Activated naive CD4-positive, alpha-beta T cell treated with anti-CD3 and anti-CD28 coated beads, Interleukin-2, amount 50 U/mL, for 16 hours (primary cell): ENCODE data around the gene MFSD6L.
A peak's percentile ranks its signal among the peaks of the same experiment; 100 is the strongest.

Source experiments
- DNase-seq: peaks from one replicate; pipeline ENCODE4 v3.0.0-alpha.2; 2020

MFSD6L gene

GRCh38 chr17:8798846-8799569, at the start of gene MFSD6L:
Gene MFSD6L (minus strand): TSS chr17:8799365. CDS start chr17:8799120, 245 bp downstream.
- DNase-seq: no peak

GRCh38 chr17:8847891-8848290, 48.7 kb upstream of the MFSD6L start:
- no peak for DNase-seq

DNA sequence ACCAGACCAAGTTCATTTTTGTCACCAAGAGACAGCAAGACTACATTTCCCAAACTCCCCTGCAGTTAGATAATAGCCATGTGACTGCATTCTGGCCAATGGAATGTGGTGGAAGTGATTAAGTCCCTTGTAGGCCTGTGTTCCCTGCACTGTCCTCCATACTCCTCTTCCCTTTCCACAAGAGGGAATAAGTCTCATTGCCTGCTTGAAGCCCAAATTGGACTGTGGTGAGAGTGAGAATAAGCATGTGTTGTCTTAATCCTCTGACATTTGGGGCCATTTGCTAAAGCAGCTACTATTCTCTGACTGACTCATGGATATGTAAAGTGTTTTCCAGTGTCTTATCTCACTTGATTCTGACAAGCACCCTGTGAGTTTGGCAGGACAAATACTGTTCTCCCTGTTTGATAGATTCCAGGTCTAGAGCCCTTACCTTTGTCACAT, 47.6 kb upstream of the MFSD6L start:
- DNase-seq: no peak

DNA sequence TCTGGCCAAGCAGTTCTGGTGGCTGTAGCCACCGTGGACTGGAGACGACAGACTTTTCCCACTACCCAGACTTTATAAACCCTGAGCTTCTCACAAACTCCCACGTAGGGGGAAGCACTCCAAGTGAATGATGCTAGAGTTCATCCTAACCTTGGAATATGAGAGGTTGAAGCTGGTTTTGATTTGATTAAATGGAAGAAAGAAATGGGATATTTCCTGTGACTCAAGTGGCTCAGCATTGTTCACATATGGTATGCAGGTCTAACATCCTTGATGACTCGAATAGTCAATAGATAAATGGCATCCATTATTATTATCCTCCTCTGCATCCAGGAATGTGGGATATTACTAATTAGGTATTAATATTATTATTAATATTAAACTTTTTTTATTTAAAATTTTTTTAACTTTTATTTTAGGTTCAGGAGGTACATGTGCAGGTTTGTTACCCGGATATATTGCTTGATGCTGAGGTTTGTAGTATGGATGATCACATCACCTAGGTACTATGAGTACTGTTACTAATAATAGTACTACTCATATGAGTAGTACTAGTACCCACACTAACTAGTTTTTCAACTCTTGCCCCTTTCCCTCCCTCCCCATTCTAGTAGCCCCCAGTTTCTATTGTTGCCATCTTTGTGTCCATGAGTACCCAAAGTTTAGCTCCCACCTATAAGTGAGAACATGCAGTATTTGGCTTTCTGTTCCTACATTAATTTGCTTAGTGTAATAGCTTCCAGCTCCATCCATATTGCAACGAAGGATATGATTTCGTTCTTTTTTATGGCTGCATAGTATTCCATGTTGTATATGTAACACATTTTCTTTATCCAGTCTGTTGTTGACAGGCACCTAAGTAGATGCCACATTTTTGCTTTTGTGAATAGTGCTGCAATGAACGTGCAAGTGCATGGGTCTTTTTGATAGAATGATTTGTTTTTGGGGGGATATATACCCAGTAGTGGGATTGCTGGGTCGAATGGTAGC, 45.4 kb upstream of the MFSD6L start:
- DNase-seq: no peak

- no peak for DNase-seq
Measured at GRCh38 chr17:8843344-8843743, 44.2 kb upstream of the MFSD6L start.

- DNase-seq: no peak
Measured at GRCh38 chr17:8841844-8842243, 42.7 kb upstream of the MFSD6L start.

- DNase-seq: no peak
Measured at GRCh38 chr17:8839410-8839935, 40.3 kb upstream of the MFSD6L start.

DNA sequence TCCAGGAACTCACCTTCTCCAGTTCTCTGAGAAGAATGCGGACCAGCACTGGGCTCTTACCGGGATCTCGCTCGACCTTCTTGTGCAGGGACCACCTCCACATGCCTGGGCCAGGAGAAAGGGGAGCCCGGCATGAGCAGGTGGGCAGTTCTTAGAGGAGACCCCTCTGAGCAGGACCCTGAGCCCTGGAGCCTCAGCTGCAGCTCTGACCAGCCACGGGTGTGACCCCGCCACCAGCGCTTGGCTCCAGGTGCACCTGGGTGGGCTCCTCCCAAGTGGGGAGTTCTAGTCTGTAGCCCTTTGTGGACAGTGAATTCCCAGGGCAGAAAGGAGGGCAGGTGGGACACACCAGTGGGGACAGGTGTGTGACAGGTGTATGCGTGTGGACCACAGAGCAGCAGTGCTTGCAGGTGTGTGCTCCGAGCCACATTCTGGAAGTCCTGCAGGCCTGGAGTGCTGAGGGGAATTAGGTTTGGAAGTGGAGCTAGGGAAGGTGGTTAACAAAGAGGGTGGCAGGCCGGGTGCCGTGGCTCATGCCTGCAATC, 39.5 kb upstream of the MFSD6L start:
- DNase-seq: no peak

DNA sequence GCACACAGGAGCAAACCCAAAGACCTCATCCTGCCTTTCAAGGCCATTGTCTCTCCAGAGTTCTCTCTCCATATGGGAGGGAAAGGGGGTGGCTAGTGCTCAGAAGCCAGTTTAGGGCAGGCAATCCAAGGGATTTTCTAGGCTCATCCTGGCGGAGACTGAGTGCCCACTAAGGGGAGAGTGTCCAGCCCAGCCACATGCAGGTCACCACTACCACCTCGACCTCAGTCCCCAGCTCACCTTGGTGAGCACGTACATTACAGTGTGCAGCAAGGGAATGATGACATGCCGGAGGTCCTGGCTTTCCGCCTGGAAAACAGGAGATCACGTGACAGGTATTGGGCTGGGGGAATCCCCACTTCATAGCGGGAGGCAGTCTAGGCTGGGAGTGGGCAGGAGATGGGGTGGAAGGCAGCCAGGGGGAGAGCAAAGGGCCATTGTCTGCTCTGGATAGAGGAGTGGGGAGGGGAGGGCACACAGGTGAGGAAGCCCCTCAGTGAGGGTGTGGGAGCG, 38.5 kb upstream of the MFSD6L start:
- DNase-seq: no peak

GRCh38 chr17:8836821-8837562, 37.8 kb upstream of the MFSD6L start:
- no peak for DNase-seq

- no peak for DNase-seq
Measured at GRCh38 chr17:8835631-8836364, 36.6 kb upstream of the MFSD6L start.

DNA sequence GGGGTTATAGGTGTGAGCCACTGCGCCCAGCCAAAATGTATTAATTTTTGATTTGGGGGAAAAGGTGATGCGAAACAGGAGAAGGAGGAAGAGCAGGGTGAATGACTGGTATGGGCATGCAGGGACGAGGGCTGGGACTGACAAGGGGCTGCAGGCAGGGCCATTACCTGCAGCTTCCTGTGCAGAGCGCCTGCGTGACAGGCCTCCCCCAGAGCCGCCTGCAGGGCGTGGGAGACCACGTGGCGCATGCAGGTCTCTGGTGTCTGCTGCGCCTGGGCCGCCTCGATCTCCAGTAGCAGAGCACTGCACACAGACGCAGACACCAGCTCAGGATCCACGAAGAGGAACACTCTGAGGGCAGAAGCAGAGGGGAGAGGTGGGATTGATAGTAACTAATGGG, 35.9 kb upstream of the MFSD6L start:
- no peak for DNase-seq

- peak; percentile 20 for DNase-seq
Measured at GRCh38 chr17:8832711-8833352, 33.7 kb upstream of the MFSD6L start.

DNA sequence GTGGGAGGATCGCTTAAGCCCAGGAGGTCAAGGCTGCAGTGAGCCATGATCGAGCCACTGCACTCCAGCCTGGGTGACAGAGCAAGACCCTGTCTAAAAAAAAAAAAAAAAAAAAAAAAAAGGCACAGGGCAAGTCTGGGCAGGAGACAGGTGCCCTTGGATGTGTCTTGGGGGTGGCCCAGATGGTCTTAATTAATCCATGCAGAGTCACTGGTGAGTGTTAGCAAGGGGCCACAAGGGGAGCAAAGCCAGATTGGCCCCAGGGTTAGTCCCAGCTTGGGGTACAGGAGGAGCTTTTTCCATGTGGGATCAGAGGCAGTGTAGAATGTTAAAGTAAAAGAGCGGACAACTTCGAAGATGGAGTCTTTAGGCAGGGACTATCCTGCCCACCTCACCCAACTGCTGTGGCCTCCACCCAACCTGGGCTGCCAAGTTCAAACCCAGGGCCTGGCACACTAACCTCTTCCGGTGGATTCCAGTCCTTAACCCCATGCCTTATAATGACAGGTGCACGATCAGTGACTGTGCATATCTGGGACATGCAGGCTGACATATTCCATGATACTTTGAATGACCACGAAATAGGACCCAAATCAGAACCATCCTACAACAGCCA, 32.2 kb upstream of the MFSD6L start:
- DNase-seq: no peak

- DNase-seq: no peak
Measured at GRCh38 chr17:8830141-8830540, 31.0 kb upstream of the MFSD6L start.

DNA sequence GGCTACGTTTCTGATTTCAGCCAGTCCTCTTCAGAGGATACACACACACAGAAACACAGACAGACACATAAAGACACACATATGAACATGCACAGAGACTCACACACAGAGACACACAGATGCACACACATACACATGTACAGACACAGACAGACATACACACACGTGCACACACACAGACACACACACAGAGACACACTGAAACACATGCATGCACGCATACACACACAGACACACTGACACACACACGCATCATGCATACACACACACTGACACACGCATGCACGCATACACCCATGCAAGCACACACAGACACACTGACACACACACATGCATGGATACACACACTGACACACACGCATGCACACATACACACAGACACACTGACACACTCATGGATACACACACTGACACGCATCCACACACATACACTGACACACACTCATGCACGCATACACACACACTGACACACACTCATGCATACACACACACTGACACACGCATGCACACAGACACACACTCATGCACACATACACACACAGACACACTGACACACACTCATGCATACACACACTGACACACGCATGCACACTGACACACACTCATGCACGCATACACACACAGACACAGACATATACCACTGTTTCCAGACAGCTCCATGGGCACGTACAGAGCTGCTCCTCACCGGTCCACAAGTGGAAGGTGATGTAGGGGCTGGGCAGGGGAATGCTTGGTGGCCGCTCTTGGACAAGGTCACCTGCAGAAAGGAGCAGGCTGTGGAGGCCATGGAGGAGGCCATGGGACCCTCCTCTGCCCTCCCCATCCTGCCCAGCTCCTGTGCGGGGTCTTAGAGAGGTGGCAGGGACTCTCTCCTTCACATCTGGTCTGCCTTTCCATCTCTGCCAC, 30.1 kb upstream of the MFSD6L start:
- DNase-seq: no peak

DNA sequence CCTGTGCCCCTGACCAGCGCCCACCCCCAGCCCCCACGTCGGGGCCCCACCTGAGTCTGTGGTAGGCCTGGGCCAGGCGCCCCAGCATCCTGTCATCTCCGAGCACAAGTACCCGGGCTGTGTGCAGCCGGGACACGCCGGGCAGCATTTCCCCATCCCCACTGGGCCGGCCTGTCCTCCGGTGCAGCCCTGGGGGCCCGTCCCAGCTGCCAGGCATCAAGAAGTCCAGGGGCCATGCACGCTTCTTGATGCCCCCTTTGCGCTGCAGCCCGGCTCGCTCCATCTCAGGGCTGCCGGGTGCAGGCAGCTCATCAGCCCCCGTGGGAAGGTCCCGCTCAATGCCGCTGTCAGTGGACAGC, 29.3 kb upstream of the MFSD6L start:
- DNase-seq: no peak

GRCh38 chr17:8826808-8827435, 27.8 kb upstream of the MFSD6L start:
- DNase-seq: no peak

DNA sequence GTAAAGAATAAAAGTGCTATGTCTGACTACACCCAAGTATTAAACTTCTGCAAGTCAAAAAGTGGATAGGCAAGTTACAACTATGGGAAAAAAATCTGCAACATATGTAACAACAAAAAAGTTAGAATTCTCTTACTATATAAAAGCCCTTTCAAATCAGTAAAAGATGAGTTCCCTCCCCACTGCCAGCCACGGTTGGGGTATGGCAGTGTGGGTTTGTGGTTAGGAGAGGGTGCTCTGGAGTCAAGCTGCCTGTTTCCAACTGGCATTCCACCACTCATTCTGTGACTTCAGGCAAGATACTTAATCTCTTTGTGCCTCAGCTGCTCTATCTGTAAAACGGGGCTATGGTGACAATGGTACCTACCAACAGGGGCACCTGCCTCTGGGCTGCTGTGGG, 26.6 kb upstream of the MFSD6L start:
- DNase-seq: no peak
